Umbilical cord (tissue), 2 donors: ENCODE data around the gene NEURL1. TPM values are rescaled to one million over a fixed set of nuclear protein-coding genes. Genes with fewer than 3 reads are reported as not detected.

ENCODE experiments used
- DNase-seq: peaks from one replicate; pipeline ENCODE4 v3.0.0-alpha.2; 2015; ENCODE audit warnings: low spot score
- total RNA-seq: library from RNA; depleted of rRNA; stranded (reverse); fragments of >200 nt; gene quantifications from one replicate; pipeline ENCODE4 v1.2.3, GENCODE V29; 2014; ENCODE audit warnings: low replicate concordance; ENCODE audit not compliant: insufficient read depth

Gene NEURL1
- total RNA-seq, 1 donor from 2014 or later = 0.24 TPM

- no peak for DNase-seq
Measured at GRCh38 chr10:103463499-103463898, 30.0 kb upstream of the NEURL1 start.

- DNase-seq = no peak
Measured at GRCh38 chr10:103465411-103466179, 27.9 kb upstream of the NEURL1 start.

- DNase-seq = no peak
Measured at GRCh38 chr10:103466734-103467133, 26.8 kb upstream of the NEURL1 start.

- DNase-seq = no peak
Measured at GRCh38 chr10:103467406-103467805, 26.1 kb upstream of the NEURL1 start.

GRCh38 chr10:103469201-103469600 is 24.3 kb upstream of the NEURL1 start:
- DNase-seq = no peak

- DNase-seq = peak; percentile 79
Measured at GRCh38 chr10:103470761-103471653, 22.5 kb upstream of the NEURL1 start.

GRCh38 chr10:103472005-103472404 is 21.5 kb upstream of the NEURL1 start:
- DNase-seq = no peak

- no peak for DNase-seq
Measured at GRCh38 chr10:103473261-103473671, 20.2 kb upstream of the NEURL1 start.

GRCh38 chr10:103474077-103474476 is 19.4 kb upstream of the NEURL1 start:
- no peak for DNase-seq

- no peak for DNase-seq
Measured at GRCh38 chr10:103475437-103475836, 18.1 kb upstream of the NEURL1 start.

- DNase-seq = no peak
Measured at GRCh38 chr10:103476046-103476768, 17.3 kb upstream of the NEURL1 start.

- DNase-seq = no peak
Measured at GRCh38 chr10:103478671-103479070, 14.8 kb upstream of the NEURL1 start.

- no peak for DNase-seq
Measured at GRCh38 chr10:103479135-103479534, 14.4 kb upstream of the NEURL1 start, which contains the start of gene CALHM3. Gene CALHM3 (minus strand): TSS chr10:103479240. CDS start chr10:103479032, 208 bp downstream.

- no peak for DNase-seq
Measured at GRCh38 chr10:103480521-103480920, 13.0 kb upstream of the NEURL1 start.

- peak; percentile 81 for DNase-seq
Measured at GRCh38 chr10:103481974-103482531, 11.5 kb upstream of the NEURL1 start.

GRCh38 chr10:103486635-103487409 is 6.7 kb upstream of the NEURL1 start:
- DNase-seq = peak; percentile 50

GRCh38 chr10:103487410-103487708 is 6.1 kb upstream of the NEURL1 start:
- DNase-seq = no peak

GRCh38 chr10:103490986-103491314 is 2.6 kb upstream of the NEURL1 start:
- DNase-seq = no peak

- DNase-seq = peak; percentile 97
Measured at GRCh38 chr10:103491729-103492364, 1.7 kb upstream of the NEURL1 start.

- no peak for DNase-seq
Measured at GRCh38 chr10:103492655-103493261, 747 bp upstream of the NEURL1 start.
